ENCODE data around the gene TMSB15C. TPM values are rescaled to one million over a fixed set of nuclear protein-coding genes. Genes with fewer than 3 reads are reported as not detected.

The TMSB15C gene
- polyA plus RNA-seq, 1 of the 3 experiments (the other 2 are of a cell fraction) = 2.9 TPM

GRCh38 chrX:104105330-104106262 is 29.6 kb upstream of the TMSB15C start:
- DNase-seq = no peak
- no peak overlapping the region for H2AFZ ChIP-seq (ENCODE audit: low read depth)
- no peak overlapping the region for H3K9ac ChIP-seq
- H3F3A ChIP-seq (replicated peaks; ENCODE audit: insufficient read depth) = no peaks in the 10 kb centered on the region
- H3K27me3 ChIP-seq (ENCODE audit: insufficient read depth) = no peaks in the 10 kb centered on the region
- POLR2A ChIA-PET = no interaction called here
- no peak overlapping the region for H3K4me2 ChIP-seq
- H3K4me1 ChIP-seq (ENCODE audit: control insufficient read depth in 1 of 2, insufficient read depth in 2 of 2, low read depth in 1 of 2, low read length in 1 of 2) = peaks cover 0 to 5% of the 10 kb centered on the region in 2 experiments; a peak in 1 of 4 replicates
- no peak overlapping the region for H3K27ac ChIP-seq (ENCODE audit: low read depth in 2 of 2, low read length in 1 of 2)
- H3K9me2 ChIP-seq = no peaks in the 10 kb centered on the region
- H3K79me2 ChIP-seq (ENCODE audit: insufficient read depth) = no peaks in the 10 kb centered on the region
- WGBS (ENCODE audit: low lambda C conversion rate) = 40% methylated on average over 10 of the region's 11 CpGs
- no peak for TF ChIP-seq MXI1 (IDR thresholded peaks at IDR 0.05; ENCODE audit: low read depth, low read length)
- no peak for TF ChIP-seq USF1 (IDR thresholded peaks at IDR 0.05; ENCODE audit: borderline replicate concordance, low read depth)
- TF ChIP-seq RAD21 (IDR thresholded peaks at IDR 0.05; ENCODE audit: low read length) = no peak
- TF ChIP-seq GATA2 (CRISPR knock-in tag; IDR thresholded peaks at IDR 0.05) = no peak
- no peak for TF ChIP-seq POLR2AphosphoS5 (IDR thresholded peaks at IDR 0.05; ENCODE audit: low read depth, low read length)
- TF ChIP-seq, protein P1, sequence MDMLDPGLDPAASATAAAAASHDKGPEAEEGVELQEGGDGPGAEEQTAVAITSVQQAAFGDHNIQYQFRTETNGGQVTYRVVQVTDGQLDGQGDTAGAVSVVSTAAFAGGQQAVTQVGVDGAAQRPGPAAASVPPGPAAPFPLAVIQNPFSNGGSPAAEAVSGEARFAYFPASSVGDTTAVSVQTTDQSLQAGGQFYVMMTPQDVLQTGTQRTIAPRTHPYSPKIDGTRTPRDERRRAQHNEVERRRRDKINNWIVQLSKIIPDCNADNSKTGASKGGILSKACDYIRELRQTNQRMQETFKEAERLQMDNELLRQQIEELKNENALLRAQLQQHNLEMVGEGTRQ (IDR thresholded peaks at IDR 0.05; ENCODE audit: borderline replicate concordance, low read depth, low read length) = no peak
- TF ChIP-seq EZH2phosphoT487 (IDR thresholded peaks at IDR 0.05; ENCODE audit: borderline replicate concordance, low read depth) = no peak
- no peak for TF ChIP-seq TEAD4 (IDR thresholded peaks at IDR 0.05; ENCODE audit: borderline replicate concordance, insufficient read depth)
- no peak for TF ChIP-seq EP300 (IDR thresholded peaks at IDR 0.05; ENCODE audit: borderline replicate concordance in 1 of 2, low read depth in 1 of 2, low read length in 1 of 2)
- TF ChIP-seq ELF1 (IDR thresholded peaks at IDR 0.05) = no peak
- TF ChIP-seq, protein P2, sequence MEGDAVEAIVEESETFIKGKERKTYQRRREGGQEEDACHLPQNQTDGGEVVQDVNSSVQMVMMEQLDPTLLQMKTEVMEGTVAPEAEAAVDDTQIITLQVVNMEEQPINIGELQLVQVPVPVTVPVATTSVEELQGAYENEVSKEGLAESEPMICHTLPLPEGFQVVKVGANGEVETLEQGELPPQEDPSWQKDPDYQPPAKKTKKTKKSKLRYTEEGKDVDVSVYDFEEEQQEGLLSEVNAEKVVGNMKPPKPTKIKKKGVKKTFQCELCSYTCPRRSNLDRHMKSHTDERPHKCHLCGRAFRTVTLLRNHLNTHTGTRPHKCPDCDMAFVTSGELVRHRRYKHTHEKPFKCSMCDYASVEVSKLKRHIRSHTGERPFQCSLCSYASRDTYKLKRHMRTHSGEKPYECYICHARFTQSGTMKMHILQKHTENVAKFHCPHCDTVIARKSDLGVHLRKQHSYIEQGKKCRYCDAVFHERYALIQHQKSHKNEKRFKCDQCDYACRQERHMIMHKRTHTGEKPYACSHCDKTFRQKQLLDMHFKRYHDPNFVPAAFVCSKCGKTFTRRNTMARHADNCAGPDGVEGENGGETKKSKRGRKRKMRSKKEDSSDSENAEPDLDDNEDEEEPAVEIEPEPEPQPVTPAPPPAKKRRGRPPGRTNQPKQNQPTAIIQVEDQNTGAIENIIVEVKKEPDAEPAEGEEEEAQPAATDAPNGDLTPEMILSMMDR (IDR thresholded peaks at IDR 0.05) = no peak
- TF ChIP-seq, protein P3, sequence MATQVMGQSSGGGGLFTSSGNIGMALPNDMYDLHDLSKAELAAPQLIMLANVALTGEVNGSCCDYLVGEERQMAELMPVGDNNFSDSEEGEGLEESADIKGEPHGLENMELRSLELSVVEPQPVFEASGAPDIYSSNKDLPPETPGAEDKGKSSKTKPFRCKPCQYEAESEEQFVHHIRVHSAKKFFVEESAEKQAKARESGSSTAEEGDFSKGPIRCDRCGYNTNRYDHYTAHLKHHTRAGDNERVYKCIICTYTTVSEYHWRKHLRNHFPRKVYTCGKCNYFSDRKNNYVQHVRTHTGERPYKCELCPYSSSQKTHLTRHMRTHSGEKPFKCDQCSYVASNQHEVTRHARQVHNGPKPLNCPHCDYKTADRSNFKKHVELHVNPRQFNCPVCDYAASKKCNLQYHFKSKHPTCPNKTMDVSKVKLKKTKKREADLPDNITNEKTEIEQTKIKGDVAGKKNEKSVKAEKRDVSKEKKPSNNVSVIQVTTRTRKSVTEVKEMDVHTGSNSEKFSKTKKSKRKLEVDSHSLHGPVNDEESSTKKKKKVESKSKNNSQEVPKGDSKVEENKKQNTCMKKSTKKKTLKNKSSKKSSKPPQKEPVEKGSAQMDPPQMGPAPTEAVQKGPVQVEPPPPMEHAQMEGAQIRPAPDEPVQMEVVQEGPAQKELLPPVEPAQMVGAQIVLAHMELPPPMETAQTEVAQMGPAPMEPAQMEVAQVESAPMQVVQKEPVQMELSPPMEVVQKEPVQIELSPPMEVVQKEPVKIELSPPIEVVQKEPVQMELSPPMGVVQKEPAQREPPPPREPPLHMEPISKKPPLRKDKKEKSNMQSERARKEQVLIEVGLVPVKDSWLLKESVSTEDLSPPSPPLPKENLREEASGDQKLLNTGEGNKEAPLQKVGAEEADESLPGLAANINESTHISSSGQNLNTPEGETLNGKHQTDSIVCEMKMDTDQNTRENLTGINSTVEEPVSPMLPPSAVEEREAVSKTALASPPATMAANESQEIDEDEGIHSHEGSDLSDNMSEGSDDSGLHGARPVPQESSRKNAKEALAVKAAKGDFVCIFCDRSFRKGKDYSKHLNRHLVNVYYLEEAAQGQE (IDR thresholded peaks at IDR 0.05; ENCODE audit: low read depth, low read length) = no peak
- TF ChIP-seq JUND (IDR thresholded peaks at IDR 0.05) = no peak
- TF ChIP-seq TCF12 (IDR thresholded peaks at IDR 0.05) = no peak
- H3K36me3 ChIP-seq (replicated peaks in 1 of 2; ENCODE audit: control insufficient read depth in 1 of 2, insufficient read depth in 2 of 2, low read length in 1 of 2) = no peaks in the 10 kb centered on the region
- H3K4me3 ChIP-seq (ENCODE audit: low read depth in 2 of 2, low read length in 1 of 2) = no peak overlapping the region
- H3K9me3 ChIP-seq = no peaks in the 10 kb centered on the region
- CTCF ChIA-PET = interaction anchor here (0.8 kb wide), 1 partner anchor 31 kb away, joined by 3 read pairs; no protein-coding TSS in a partner anchor
- no peaks in the 10 kb centered on the region for H4K20me1 ChIP-seq (ENCODE audit: insufficient read depth)

Data from SK-N-SH (cell line).